Bronchial epithelial cell (primary cell): ENCODE data around the gene IGIP. TPM values are rescaled to one million over a fixed set of nuclear protein-coding genes. Genes with fewer than 3 reads are reported as not detected.

Experiments
- DNase-seq: peaks from one replicate; pipeline ENCODE4 v3.0.0-alpha.2; 2010; ENCODE audit warnings: low read depth
- FAIRE-seq: peaks from 2 replicates; lab custom pipeline; 2011; peaks lifted over from hg19 to GRCh38; lab: Jason Lieb, UNC
- H3K27me3 ChIP-seq: 2 replicates; pipeline ENCODE4 v1.5.1; 2011; ENCODE audit warnings: low read length; ENCODE audit not compliant: control insufficient read depth, insufficient read depth
- H3K36me3 ChIP-seq: 2 replicates; pipeline ENCODE4 v1.5.1; 2011; ENCODE audit warnings: low read length; ENCODE audit not compliant: control insufficient read depth, insufficient read depth
- H3K4me3 ChIP-seq: 2 replicates; pipeline ENCODE4 v1.5.1; 2011; ENCODE audit warnings: mild to moderate bottlenecking, low read depth, low read length, control low read depth
- total RNA-seq: library from RNA; depleted of rRNA; stranded (reverse); fragments of >200 nt; gene quantifications from 2 replicates; pipeline ENCODE4 v1.2.1, GENCODE V29; 2014
- TF ChIP-seq, protein P1 (sequence below): IDR thresholded peaks from 2 replicates; pipeline ENCODE4 v1.5.1; 2011; ENCODE audit warnings: mild to moderate bottlenecking, moderate library complexity, low read length, control low read depth, inconsistent platforms; ENCODE audit not compliant: insufficient read depth, severe bottlenecking

The IGIP gene
- total RNA-seq, 1 donor from 2014 or later: 5.3 TPM

DNA sequence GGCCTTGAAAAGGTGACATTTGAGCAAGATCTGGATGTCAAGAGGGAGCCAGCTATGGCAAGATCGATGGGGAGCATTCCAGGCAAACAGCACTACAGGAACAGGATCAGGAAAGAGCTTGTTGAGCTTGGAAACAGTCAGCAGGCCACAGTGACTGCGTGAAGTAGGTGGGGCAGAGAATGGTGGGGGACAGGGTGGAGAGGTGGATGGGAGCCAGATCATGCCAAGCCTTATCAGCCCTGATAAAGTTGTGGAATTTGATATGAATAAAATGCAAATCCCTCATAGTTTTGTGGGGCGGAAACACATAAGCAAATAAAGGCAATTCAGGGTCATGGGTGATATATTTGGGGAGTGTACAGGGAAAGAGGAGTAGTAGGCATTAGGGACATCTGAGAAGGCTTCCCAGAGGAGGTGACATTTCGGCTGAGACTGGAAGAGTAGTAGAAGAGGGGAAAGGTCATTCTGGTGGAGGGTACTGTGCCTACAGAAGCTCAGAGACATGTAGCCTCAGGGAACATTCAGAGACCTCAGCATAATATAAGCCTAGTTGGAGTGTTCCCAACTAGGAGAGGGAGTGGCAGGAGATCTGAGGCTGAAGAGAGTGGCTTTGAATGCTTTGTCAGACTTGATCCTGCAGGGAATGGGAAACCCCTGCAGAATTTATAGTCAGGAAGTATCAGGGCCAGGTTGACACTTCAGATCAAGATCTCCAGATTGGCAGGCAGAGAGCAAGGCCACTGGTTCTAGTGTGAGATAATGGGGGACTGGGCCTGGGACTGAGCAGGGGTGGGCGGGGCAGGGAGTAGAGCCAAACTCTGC is 39.6 kb downstream of the IGIP start:
- Histone ChIP-seq H3K36me3 (no peaks in the 10 kb centered on the region), H3K4me3 (no peak overlapping the region), H3K27me3 (no peaks in the 10 kb centered on the region)
- FAIRE-seq: no peak
- TF ChIP-seq, protein P1, sequence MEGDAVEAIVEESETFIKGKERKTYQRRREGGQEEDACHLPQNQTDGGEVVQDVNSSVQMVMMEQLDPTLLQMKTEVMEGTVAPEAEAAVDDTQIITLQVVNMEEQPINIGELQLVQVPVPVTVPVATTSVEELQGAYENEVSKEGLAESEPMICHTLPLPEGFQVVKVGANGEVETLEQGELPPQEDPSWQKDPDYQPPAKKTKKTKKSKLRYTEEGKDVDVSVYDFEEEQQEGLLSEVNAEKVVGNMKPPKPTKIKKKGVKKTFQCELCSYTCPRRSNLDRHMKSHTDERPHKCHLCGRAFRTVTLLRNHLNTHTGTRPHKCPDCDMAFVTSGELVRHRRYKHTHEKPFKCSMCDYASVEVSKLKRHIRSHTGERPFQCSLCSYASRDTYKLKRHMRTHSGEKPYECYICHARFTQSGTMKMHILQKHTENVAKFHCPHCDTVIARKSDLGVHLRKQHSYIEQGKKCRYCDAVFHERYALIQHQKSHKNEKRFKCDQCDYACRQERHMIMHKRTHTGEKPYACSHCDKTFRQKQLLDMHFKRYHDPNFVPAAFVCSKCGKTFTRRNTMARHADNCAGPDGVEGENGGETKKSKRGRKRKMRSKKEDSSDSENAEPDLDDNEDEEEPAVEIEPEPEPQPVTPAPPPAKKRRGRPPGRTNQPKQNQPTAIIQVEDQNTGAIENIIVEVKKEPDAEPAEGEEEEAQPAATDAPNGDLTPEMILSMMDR: no peak
- no peak for DNase-seq

DNA sequence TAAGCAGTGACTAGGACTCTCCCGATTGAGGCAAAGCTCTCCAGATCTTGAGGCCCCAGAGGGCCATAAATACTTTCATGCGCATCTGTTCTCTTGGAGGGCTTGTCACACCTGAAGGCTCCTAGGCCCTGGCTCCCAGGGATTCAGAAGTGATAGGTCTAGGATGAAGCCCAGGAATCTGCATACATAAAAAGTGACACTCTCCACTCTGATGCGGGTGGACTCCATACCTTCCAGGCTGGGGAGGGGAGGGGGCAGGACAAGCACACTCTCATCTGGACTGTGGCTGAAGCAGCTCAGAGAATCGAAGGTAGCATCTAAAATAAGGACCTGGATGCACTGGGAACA is 40.2 kb downstream of the IGIP start:
- TF ChIP-seq, protein P1: no peak
- FAIRE-seq (no peak), DNase-seq (no peak)

DNA sequence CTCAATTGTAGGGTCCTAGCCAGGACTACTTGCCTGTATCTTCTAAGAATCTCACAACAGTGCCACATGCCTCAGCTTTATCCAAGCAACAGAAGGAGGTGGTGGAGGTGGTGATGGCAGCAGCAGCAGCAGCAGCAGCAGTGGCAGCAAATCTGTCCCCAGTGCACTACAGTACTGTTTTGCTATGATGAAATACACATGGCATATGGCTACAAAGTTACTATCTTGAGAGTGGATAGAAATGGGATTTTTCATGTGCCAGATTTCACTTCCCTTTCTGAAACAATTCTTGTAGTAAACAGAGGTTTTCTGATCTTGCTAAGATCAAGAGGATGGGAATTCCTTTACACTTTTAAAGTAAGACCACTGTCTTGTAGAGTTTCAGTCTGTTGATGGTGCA is 41.2 kb downstream of the IGIP start:
- DNase-seq (no peak), FAIRE-seq (no peak)

More for the DNA sequence above, 40.2 kb downstream of the IGIP start:
- no peaks in the 10 kb centered on the region for H3K36me3 ChIP-seq
- no peaks in the 10 kb centered on the region for H3K27me3 ChIP-seq
- no peak overlapping the region for H3K4me3 ChIP-seq

DNA sequence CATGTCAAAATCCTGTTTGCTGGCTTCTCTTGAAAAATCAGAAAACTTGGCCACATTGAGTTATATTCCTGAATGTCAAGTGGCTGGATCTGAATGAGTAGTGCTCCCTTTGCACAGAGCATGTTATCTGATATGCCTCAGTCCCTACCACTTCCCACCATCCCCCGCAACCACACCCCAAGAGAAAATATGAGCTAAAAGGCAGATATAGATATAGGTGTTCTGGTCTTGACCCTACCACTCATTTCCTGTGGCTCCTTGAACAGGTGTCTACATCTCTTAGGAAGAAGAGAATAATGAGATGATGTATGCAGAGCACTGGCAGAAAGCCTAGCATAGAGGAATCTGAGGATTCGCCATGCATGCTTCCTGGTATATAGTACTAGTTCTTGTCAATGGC is 42.6 kb downstream of the IGIP start:
- TF ChIP-seq, protein P1: no peak
- FAIRE-seq (no peak), DNase-seq (peak; percentile 63)
- Histone ChIP-seq H3K27me3 (no peaks in the 10 kb centered on the region), H3K36me3 (no peaks in the 10 kb centered on the region), H3K4me3 (no peak overlapping the region)

More for the DNA sequence above, 41.2 kb downstream of the IGIP start:
- TF ChIP-seq, protein P1: no peak
- H3K4me3 ChIP-seq: no peak overlapping the region
- H3K27me3 ChIP-seq: no peaks in the 10 kb centered on the region
- no peaks in the 10 kb centered on the region for H3K36me3 ChIP-seq

DNA sequence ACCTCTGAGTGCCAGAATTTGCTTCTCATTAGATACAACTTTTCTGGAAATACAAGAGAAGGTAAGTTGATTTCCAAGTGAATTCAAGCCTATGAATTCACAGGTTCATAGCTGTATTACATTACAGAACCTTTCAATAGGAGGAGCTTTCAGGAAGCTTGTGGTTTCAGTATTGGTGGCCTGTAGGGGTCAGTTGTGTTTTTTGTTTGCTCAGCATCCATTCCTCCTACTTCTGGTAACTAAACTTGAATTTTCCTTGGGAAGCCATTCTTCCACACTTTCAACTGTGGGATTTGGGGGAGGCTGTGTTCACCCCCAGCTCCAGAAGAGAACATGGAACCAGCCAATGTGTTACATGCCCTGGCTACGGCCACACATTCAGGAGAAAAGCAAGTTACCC is 43.7 kb downstream of the IGIP start:
- DNase-seq (no peak), FAIRE-seq (no peak)
- Histone ChIP-seq H3K36me3 (no peaks in the 10 kb centered on the region), H3K27me3 (no peaks in the 10 kb centered on the region), H3K4me3 (no peak overlapping the region)
- TF ChIP-seq, protein P1: no peak
